ENCODE measurements around the gene PTPRD.

DNA sequence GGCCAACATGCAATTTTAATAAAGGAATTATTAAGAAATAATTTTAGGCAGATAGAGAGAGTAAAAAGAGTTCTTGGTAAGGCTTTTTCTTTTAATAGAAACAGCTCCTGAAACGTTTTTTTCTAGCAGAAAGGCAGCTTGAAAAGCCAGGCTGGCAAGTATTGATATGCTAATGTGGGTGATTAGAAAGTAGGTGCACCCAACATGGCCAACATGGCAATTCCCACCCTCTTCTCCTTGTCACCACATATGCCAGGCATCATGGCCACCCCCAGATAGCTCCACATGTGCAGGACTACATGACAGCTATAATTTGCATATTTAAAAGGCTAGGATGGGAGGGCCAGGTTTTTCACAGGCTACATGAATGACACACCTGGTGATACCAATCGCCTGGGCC, 615.2 kb downstream of the PTPRD start:
- TF ChIP-seq WT1 (tag by site-specific recombination; IDR thresholded peaks at IDR 0.05) (no peak), MYNN (tag by site-specific recombination; IDR thresholded peaks at IDR 0.05; ENCODE audit: borderline replicate concordance) (no peak), YY1 (tag by site-specific recombination; IDR thresholded peaks at IDR 0.05) (no peak), SCRT2 (tag by site-specific recombination; IDR thresholded peaks at IDR 0.05) (no peak), ZNF302 (tag by site-specific recombination; IDR thresholded peaks at IDR 0.05; ENCODE audit: low read depth) (no peak), GLI4 (tag by site-specific recombination; IDR thresholded peaks at IDR 0.05) (no peak), ZNF596 (tag by site-specific recombination; IDR thresholded peaks at IDR 0.05) (no peak)
- TF ChIP-seq, protein P1, sequence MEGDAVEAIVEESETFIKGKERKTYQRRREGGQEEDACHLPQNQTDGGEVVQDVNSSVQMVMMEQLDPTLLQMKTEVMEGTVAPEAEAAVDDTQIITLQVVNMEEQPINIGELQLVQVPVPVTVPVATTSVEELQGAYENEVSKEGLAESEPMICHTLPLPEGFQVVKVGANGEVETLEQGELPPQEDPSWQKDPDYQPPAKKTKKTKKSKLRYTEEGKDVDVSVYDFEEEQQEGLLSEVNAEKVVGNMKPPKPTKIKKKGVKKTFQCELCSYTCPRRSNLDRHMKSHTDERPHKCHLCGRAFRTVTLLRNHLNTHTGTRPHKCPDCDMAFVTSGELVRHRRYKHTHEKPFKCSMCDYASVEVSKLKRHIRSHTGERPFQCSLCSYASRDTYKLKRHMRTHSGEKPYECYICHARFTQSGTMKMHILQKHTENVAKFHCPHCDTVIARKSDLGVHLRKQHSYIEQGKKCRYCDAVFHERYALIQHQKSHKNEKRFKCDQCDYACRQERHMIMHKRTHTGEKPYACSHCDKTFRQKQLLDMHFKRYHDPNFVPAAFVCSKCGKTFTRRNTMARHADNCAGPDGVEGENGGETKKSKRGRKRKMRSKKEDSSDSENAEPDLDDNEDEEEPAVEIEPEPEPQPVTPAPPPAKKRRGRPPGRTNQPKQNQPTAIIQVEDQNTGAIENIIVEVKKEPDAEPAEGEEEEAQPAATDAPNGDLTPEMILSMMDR (tag by site-specific recombination; IDR thresholded peaks at IDR 0.05) = no peak
- TF ChIP-seq, protein P2, sequence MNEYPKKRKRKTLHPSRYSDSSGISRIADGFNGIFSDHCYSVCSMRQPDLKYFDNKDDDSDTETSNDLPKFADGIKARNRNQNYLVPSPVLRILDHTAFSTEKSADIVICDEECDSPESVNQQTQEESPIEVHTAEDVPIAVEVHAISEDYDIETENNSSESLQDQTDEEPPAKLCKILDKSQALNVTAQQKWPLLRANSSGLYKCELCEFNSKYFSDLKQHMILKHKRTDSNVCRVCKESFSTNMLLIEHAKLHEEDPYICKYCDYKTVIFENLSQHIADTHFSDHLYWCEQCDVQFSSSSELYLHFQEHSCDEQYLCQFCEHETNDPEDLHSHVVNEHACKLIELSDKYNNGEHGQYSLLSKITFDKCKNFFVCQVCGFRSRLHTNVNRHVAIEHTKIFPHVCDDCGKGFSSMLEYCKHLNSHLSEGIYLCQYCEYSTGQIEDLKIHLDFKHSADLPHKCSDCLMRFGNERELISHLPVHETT (tag by site-specific recombination; IDR thresholded peaks at IDR 0.05) = no peak
- TF ChIP-seq, protein P3, sequence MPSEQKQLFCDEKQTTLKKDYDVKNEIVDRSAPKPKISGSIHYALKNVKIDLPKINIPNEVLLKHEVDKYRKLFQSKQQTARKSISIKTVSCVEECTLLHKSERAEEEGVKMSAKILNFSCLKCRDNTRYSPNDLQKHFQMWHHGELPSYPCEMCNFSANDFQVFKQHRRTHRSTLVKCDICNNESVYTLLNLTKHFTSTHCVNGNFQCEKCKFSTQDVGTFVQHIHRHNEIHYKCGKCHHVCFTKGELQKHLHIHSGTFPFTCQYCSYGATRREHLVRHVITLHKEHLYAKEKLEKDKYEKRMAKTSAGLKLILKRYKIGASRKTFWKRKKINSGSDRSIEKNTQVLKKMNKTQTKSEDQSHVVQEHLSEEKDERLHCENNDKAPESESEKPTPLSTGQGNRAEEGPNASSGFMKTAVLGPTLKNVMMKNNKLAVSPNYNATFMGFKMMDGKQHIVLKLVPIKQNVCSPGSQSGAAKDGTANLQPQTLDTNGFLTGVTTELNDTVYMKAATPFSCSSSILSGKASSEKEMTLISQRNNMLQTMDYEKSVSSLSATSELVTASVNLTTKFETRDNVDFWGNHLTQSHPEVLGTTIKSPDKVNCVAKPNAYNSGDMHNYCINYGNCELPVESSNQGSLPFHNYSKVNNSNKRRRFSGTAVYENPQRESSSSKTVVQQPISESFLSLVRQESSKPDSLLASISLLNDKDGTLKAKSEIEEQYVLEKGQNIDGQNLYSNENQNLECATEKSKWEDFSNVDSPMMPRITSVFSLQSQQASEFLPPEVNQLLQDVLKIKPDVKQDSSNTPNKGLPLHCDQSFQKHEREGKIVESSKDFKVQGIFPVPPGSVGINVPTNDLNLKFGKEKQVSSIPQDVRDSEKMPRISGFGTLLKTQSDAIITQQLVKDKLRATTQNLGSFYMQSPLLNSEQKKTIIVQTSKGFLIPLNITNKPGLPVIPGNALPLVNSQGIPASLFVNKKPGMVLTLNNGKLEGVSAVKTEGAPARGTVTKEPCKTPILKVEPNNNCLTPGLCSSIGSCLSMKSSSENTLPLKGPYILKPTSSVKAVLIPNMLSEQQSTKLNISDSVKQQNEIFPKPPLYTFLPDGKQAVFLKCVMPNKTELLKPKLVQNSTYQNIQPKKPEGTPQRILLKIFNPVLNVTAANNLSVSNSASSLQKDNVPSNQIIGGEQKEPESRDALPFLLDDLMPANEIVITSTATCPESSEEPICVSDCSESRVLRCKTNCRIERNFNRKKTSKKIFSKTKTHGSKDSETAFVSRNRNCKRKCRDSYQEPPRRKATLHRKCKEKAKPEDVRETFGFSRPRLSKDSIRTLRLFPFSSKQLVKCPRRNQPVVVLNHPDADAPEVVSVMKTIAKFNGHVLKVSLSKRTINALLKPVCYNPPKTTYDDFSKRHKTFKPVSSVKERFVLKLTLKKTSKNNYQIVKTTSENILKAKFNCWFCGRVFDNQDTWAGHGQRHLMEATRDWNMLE (tag by site-specific recombination; conservative IDR thresholded peaks at IDR 0.05; ENCODE audit: low read depth) = no peak
- TF ChIP-seq, protein P4, sequence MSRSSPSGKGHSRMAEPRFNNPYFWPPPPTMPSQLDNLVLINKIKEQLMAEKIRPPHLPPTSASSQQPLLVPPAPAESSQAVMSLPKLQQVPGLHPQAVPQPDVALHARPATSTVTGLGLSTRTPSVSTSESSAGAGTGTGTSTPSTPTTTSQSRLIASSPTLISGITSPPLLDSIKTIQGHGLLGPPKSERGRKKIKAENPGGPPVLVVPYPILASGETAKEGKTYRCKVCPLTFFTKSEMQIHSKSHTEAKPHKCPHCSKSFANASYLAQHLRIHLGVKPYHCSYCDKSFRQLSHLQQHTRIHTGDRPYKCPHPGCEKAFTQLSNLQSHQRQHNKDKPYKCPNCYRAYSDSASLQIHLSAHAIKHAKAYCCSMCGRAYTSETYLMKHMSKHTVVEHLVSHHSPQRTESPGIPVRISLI (tag by site-specific recombination; IDR thresholded peaks at IDR 0.05) = no peak
- TF ChIP-seq, protein P5, sequence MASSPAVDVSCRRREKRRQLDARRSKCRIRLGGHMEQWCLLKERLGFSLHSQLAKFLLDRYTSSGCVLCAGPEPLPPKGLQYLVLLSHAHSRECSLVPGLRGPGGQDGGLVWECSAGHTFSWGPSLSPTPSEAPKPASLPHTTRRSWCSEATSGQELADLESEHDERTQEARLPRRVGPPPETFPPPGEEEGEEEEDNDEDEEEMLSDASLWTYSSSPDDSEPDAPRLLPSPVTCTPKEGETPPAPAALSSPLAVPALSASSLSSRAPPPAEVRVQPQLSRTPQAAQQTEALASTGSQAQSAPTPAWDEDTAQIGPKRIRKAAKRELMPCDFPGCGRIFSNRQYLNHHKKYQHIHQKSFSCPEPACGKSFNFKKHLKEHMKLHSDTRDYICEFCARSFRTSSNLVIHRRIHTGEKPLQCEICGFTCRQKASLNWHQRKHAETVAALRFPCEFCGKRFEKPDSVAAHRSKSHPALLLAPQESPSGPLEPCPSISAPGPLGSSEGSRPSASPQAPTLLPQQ (tag by site-specific recombination; IDR thresholded peaks at IDR 0.05) = no peak
